SH-SY5Y (cell line): ENCODE data around the gene BTG1.

Experiments
- GATA2 ChIP-seq: IDR thresholded peaks from 2 replicates; pipeline ENCODE4 v1.6.1; 2011; ENCODE audit warnings: mild to moderate bottlenecking, low read depth, low read length
- GATA3 ChIP-seq: IDR thresholded peaks from 2 replicates; pipeline ENCODE4 v1.6.1; 2011; ENCODE audit warnings: low read depth, mild to moderate bottlenecking, low read length, moderate library complexity

DNA sequence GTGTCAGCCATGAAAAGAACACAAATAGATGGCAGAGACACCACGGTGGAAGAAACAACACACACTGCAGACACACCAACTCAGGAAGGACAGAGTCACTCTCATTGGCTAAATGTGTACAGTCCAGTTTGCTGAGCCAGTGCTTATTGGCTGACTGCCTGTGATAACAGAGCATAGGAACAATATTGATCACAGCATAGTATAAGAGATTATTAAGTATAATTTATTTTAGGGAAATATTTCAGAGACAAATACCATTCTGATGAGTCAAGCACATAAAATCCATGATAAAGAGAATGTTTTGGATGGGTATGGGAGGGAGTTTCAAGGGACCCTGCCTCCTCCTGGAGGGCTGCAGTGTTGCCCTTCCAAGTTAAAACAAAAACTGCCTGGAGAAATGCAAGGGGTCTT is 50.9 kb downstream of the BTG1 start:
- no peak for TF ChIP-seq GATA3
- no peak for TF ChIP-seq GATA2
